ENCODE measurements around the gene SAT2. TPM values are rescaled to one million over a fixed set of nuclear protein-coding genes. Genes with fewer than 3 reads are reported as not detected.

The SAT2 gene
- polyA plus RNA-seq, 1 donor (not counting 4 experiments of a cell fraction or from before 2014, with no cell fraction given) = 23.5 TPM

GRCh38 chr17:7629939-7630571 is 2.4 kb upstream of the SAT2 start, which contains the start of gene SHBG:
TSS of gene SHBG (plus strand) at chr17:7630135. CDS start at chr17:7630173, 38 bp downstream.
- peaks cover 2% of the 10 kb centered on the region for H3K79me2 ChIP-seq (ENCODE audit: control insufficient read depth, insufficient read depth, low read length)
- dilution Hi-C loops (cut with MboI; ENCODE audit: extremely low pct_ligation_motif_present, low sequenced_read_pairs) = no loop called here

GRCh38 chr17:7626956-7627249 is 718 bp downstream of the SAT2 start:
- FAIRE-seq = no peak
- dilution Hi-C loops (cut with MboI; ENCODE audit: extremely low pct_ligation_motif_present, low sequenced_read_pairs) = no loop called here
- peak overlapping the region; percentile 70 for H3K27ac ChIP-seq (ENCODE audit: control insufficient read depth, insufficient read depth, low read length)

More at GRCh38 chr17:7629939-7630571, 2.4 kb upstream of the SAT2 start, which contains the start of gene SHBG:
- Histone ChIP-seq H3K27ac (ENCODE audit: control insufficient read depth, insufficient read depth, low read length) (no peak within 1 kb of the TSS), H3K9ac (ENCODE audit: control insufficient read depth, extremely low read depth, insufficient read depth, low read length) (no peak within 1 kb of the TSS), H4K20me1 (ENCODE audit: control insufficient read depth, extremely low read depth, insufficient read depth, low read length) (no peaks in the 10 kb centered on the region), H2AFZ (ENCODE audit: control insufficient read depth, low read length) (no peak within 1 kb of the TSS), H3K9me1 (ENCODE audit: control insufficient read depth, extremely low read depth, insufficient read depth, low read length) (no peaks in the 10 kb centered on the region), H3K9me3 (ENCODE audit: control insufficient read depth, low read depth, low read length) (no peaks in the 10 kb centered on the region), H3K4me1 (ENCODE audit: control insufficient read depth, extremely low read depth, insufficient read depth, low read length) (peaks cover 3% of the 10 kb centered on the region), H3K36me3 (ENCODE audit: control insufficient read depth in 2 of 2, extremely low read depth in 1 of 2, insufficient read depth in 2 of 2, low read length in 2 of 2) (no peaks in the 10 kb centered on the region), H3K4me2 (ENCODE audit: control insufficient read depth, extremely low read depth, insufficient read depth, low read depth, low read length) (no peak within 1 kb of the TSS), H3K27me3 (ENCODE audit: control insufficient read depth, extremely low read depth, insufficient read depth, low read length) (no peaks in the 10 kb centered on the region), H3K4me3 (ENCODE audit: control insufficient read depth in 2 of 3, extremely low read depth in 1 of 3, insufficient read depth in 2 of 3, low read depth in 1 of 3, low read length in 3 of 3) (no peak within 1 kb of the TSS)
- no peak for DNase-seq (ENCODE audit: low read depth, low spot score)
- FAIRE-seq = no peak
- TF ChIP-seq CTCF (optimal IDR thresholded peaks at IDR 0.05 in 1 of 3, IDR thresholded peaks at IDR 0.05 in 1 of 3, conservative IDR thresholded peaks at IDR 0.05 in 1 of 3; ENCODE audit: extremely low read depth in 1 of 3, insufficient read depth in 2 of 3, low read length in 3 of 3) (no peak), EZH2 (IDR thresholded peaks at IDR 0.05; ENCODE audit: low read length) (no peak)

More at GRCh38 chr17:7626956-7627249, 718 bp downstream of the SAT2 start:
- no peaks in the 10 kb centered on the region for H3K9me1 ChIP-seq (ENCODE audit: control insufficient read depth, extremely low read depth, insufficient read depth, low read length)
- H3K9me3 ChIP-seq (ENCODE audit: control insufficient read depth, low read depth, low read length) = no peaks in the 10 kb centered on the region
- H3K36me3 ChIP-seq (ENCODE audit: control insufficient read depth in 2 of 2, extremely low read depth in 1 of 2, insufficient read depth in 2 of 2, low read length in 2 of 2) = no peaks in the 10 kb centered on the region
- H3K9ac ChIP-seq (ENCODE audit: control insufficient read depth, extremely low read depth, insufficient read depth, low read length) = peak overlapping the region; percentile 84
- H3K4me1 ChIP-seq (ENCODE audit: control insufficient read depth, extremely low read depth, insufficient read depth, low read length) = peaks cover 3% of the 10 kb centered on the region
- H3K4me3 ChIP-seq (ENCODE audit: control insufficient read depth in 2 of 3, extremely low read depth in 1 of 3, insufficient read depth in 2 of 3, low read depth in 1 of 3, low read length in 3 of 3) = peak overlapping the region; percentile 79 to 98 (median 83)
- no peak for DNase-seq (ENCODE audit: low read depth, low spot score)
- H3K4me2 ChIP-seq (ENCODE audit: control insufficient read depth, extremely low read depth, insufficient read depth, low read depth, low read length) = peak overlapping the region; percentile 97
- H3K79me2 ChIP-seq (ENCODE audit: control insufficient read depth, insufficient read depth, low read length) = peaks cover 2% of the 10 kb centered on the region
- no peaks in the 10 kb centered on the region for H4K20me1 ChIP-seq (ENCODE audit: control insufficient read depth, extremely low read depth, insufficient read depth, low read length)
- peak overlapping the region; percentile 83 for H2AFZ ChIP-seq (ENCODE audit: control insufficient read depth, low read length)
- H3K27me3 ChIP-seq (ENCODE audit: control insufficient read depth, extremely low read depth, insufficient read depth, low read length) = no peaks in the 10 kb centered on the region
- TF ChIP-seq EZH2 (IDR thresholded peaks at IDR 0.05; ENCODE audit: low read length) = no peak
- TF ChIP-seq CTCF (optimal IDR thresholded peaks at IDR 0.05 in 1 of 3, IDR thresholded peaks at IDR 0.05 in 1 of 3, conservative IDR thresholded peaks at IDR 0.05 in 1 of 3; ENCODE audit: extremely low read depth in 1 of 3, insufficient read depth in 2 of 3, low read length in 3 of 3) = no peak

Data from keratinocyte (primary cell).